HEK293 (cell line): ENCODE results near the gene GRIK2.

Experiments used
- CTCF ChIA-PET: fragments of 350-600 bp; formaldehyde crosslinking; extraction: SDS; loops from one replicate; lab custom pipeline; 2021; ENCODE audit warnings: antibody characterized with exemption; lab: Yijun Ruan, JAX
- POLR2A ChIA-PET: fragments of 300-600 bp; formaldehyde crosslinking; extraction: SDS; loops from one replicate; lab custom pipeline; 2020; ENCODE audit warnings: antibody characterized with exemption, inconsistent platforms; lab: Yijun Ruan, JAX
- H3K27ac ChIP-seq: fragments of 200-500 bp; sonication (Bioruptor generic); 2 replicates; pipeline ENCODE4 v1.5.1; 2014; ENCODE audit warnings: low read depth, low read length, control low read depth, inconsistent platforms; ENCODE audit errors: extremely low read depth
- H3K36me3 ChIP-seq, 2 experiments: fragments of 200-500 bp in 1 of 2; sonication (Bioruptor generic) in 1 of 2; 1 replicate in 1 of 2; 2 replicates in 1 of 2; pipeline ENCODE4 v1.5.1; 2014 to 2017; ENCODE audit warnings: inconsistent platforms in 2 of 2, low read length in 2 of 2; ENCODE audit not compliant: control insufficient read depth in 2 of 2, insufficient read depth in 1 of 2
- H3K4me1 ChIP-seq: fragments of 200-500 bp; sonication (Bioruptor generic); 2 replicates; pipeline ENCODE4 v1.5.1; 2014; ENCODE audit warnings: mild to moderate bottlenecking, low read length, inconsistent platforms; ENCODE audit not compliant: control insufficient read depth, insufficient read depth
- H3K4me3 ChIP-seq: 2 replicates; pipeline ENCODE4 v1.5.1; 2011; ENCODE audit warnings: low read depth, mild to moderate bottlenecking, control low read depth, low read length, moderate library complexity
- H3K9me3 ChIP-seq: fragments of 200-500 bp; sonication (Bioruptor generic); 2 replicates; pipeline ENCODE4 v1.5.1; 2014; ENCODE audit warnings: low read depth, low read length, inconsistent platforms; ENCODE audit not compliant: control insufficient read depth, insufficient read depth
- SCRT1 ChIP-seq: fragments of 450-650 bp; formaldehyde crosslinking; IDR thresholded peaks from 2 replicates; pipeline ENCODE4 v1.5.1; 2016; ENCODE audit warnings: missing biosample characterization, missing genetic modification characterization, borderline replicate concordance
- SCRT2 ChIP-seq: fragments of 450-650 bp; formaldehyde crosslinking; IDR thresholded peaks from 2 replicates; pipeline ENCODE4 v1.5.1; 2016; ENCODE audit warnings: missing biosample characterization, missing genetic modification characterization
- ZBTB17 ChIP-seq: fragments of 450-650 bp; formaldehyde crosslinking; IDR thresholded peaks from 2 replicates; pipeline ENCODE4 v1.5.1; 2016; ENCODE audit warnings: missing biosample characterization, missing genetic modification characterization
- ZFP37 ChIP-seq: fragments of 450-650 bp; formaldehyde crosslinking; IDR thresholded peaks from 2 replicates; pipeline ENCODE4 v1.5.1; 2016; ENCODE audit warnings: missing biosample characterization, missing genetic modification characterization
- ZNF214 ChIP-seq: fragments of 450-650 bp; formaldehyde crosslinking; IDR thresholded peaks from 2 replicates; pipeline ENCODE4 v1.5.1; 2017; ENCODE audit warnings: missing biosample characterization, mild to moderate bottlenecking, missing genetic modification characterization, borderline replicate concordance
- ZNF221 ChIP-seq: fragments of 450-650 bp; formaldehyde crosslinking; IDR thresholded peaks from 2 replicates; pipeline ENCODE4 v1.5.1; 2017; ENCODE audit warnings: missing biosample characterization, missing genetic modification characterization, borderline replicate concordance
- ZNF223 ChIP-seq: fragments of 450-650 bp; formaldehyde crosslinking; IDR thresholded peaks from 2 replicates; pipeline ENCODE4 v1.5.1; 2016; ENCODE audit warnings: missing biosample characterization, missing genetic modification characterization
- ZNF521 ChIP-seq: fragments of 450-650 bp; formaldehyde crosslinking; IDR thresholded peaks from 2 replicates; pipeline ENCODE4 v1.5.1; 2017; ENCODE audit warnings: missing biosample characterization, mild to moderate bottlenecking, missing genetic modification characterization
- ZNF629 ChIP-seq: fragments of 450-650 bp; formaldehyde crosslinking; IDR thresholded peaks from 2 replicates; pipeline ENCODE4 v1.5.1; 2017; ENCODE audit warnings: missing biosample characterization, missing genetic modification characterization
- ZNF654 ChIP-seq: fragments of 450-650 bp; formaldehyde crosslinking; IDR thresholded peaks from 2 replicates; pipeline ENCODE4 v1.5.1; 2016; ENCODE audit warnings: low read depth, missing biosample characterization, missing genetic modification characterization
- ZNF658 ChIP-seq: fragments of 450-650 bp; formaldehyde crosslinking; IDR thresholded peaks from 2 replicates; pipeline ENCODE4; 2016; ENCODE audit warnings: missing biosample characterization, missing genetic modification characterization
- ZNF768 ChIP-seq: fragments of 450-650 bp; formaldehyde crosslinking; IDR thresholded peaks from 2 replicates; pipeline ENCODE4 v1.5.1; 2018; ENCODE audit warnings: missing biosample characterization, mild to moderate bottlenecking, missing genetic modification characterization
- TF ChIP-seq, protein P1 (sequence below): fragments of 450-650 bp; formaldehyde crosslinking; IDR thresholded peaks from 2 replicates; pipeline ENCODE4 v1.5.1; 2016; ENCODE audit warnings: missing biosample characterization, missing genetic modification characterization
- TF ChIP-seq, protein P2 (sequence below): fragments of 450-650 bp; formaldehyde crosslinking; IDR thresholded peaks from 2 replicates; pipeline ENCODE4 v1.5.1; 2017; ENCODE audit warnings: missing biosample characterization, missing genetic modification characterization
- TF ChIP-seq, protein P3 (sequence below): IDR thresholded peaks from 2 replicates; pipeline ENCODE4 v1.6.1; 2011; ENCODE audit warnings: mild to moderate bottlenecking, low read depth, low read length, borderline replicate concordance
- TF ChIP-seq, protein P4 (sequence below): fragments of 450-650 bp; formaldehyde crosslinking; conservative IDR thresholded peaks from 2 replicates; pipeline ENCODE4 v1.5.1; 2016; ENCODE audit warnings: low read depth, missing biosample characterization, missing genetic modification characterization
- TF ChIP-seq, protein P5 (sequence below): fragments of 450-650 bp; formaldehyde crosslinking; IDR thresholded peaks from 2 replicates; pipeline ENCODE4 v1.5.1; 2016; ENCODE audit warnings: missing biosample characterization, missing genetic modification characterization

The GRIK2 gene

DNA sequence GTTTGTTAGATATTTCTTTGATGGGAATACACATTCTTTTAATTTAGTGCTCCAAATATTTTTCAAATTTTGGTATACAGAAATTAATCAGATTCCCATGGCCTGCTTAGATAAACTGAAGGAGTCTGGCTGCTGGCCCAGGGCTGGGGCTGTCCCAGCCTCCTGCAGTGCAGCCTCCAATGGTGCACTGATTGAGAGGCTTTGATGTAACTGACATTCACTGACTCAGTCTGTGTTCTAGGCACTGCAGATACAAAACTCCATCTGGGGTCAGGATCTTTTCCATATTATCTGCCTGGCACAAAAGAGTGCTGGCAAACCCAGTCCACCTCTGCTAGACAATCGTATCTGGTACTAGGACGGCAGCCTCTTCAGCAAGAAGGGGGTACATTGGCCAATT, 64.8 kb downstream of the GRIK2 start (continued):
- TF ChIP-seq, protein P1, sequence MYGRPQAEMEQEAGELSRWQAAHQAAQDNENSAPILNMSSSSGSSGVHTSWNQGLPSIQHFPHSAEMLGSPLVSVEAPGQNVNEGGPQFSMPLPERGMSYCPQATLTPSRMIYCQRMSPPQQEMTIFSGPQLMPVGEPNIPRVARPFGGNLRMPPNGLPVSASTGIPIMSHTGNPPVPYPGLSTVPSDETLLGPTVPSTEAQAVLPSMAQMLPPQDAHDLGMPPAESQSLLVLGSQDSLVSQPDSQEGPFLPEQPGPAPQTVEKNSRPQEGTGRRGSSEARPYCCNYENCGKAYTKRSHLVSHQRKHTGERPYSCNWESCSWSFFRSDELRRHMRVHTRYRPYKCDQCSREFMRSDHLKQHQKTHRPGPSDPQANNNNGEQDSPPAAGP (tag by site-specific recombination) = no peak
- TF ChIP-seq ZNF658 = no peak
- TF ChIP-seq, protein P2, sequence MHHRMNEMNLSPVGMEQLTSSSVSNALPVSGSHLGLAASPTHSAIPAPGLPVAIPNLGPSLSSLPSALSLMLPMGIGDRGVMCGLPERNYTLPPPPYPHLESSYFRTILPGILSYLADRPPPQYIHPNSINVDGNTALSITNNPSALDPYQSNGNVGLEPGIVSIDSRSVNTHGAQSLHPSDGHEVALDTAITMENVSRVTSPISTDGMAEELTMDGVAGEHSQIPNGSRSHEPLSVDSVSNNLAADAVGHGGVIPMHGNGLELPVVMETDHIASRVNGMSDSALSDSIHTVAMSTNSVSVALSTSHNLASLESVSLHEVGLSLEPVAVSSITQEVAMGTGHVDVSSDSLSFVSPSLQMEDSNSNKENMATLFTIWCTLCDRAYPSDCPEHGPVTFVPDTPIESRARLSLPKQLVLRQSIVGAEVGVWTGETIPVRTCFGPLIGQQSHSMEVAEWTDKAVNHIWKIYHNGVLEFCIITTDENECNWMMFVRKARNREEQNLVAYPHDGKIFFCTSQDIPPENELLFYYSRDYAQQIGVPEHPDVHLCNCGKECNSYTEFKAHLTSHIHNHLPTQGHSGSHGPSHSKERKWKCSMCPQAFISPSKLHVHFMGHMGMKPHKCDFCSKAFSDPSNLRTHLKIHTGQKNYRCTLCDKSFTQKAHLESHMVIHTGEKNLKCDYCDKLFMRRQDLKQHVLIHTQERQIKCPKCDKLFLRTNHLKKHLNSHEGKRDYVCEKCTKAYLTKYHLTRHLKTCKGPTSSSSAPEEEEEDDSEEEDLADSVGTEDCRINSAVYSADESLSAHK (tag by site-specific recombination) = no peak
- no peak for TF ChIP-seq ZNF629 (tag by site-specific recombination)
- TF ChIP-seq ZNF214 = no peak
- TF ChIP-seq, all 188 proteins: peak for 0

DNA sequence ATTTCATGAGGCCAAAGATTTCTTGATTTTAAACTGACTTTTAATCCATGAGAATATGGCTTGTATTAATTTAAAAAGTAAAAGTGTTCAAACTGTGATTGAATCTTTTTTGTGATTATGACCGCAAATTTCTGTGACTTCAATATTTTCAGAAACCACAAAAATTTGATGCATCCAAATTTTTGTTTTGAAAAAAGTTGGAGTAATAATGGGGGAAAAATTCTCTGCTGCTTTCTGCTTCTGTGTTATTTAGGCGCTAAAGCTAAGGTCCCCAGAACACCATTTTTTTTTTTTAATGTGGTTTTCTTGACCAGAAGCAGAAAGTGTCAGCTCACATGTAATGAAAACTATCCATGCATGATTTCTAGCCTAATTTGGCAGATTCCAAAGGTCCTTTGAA, 65.3 kb downstream of the GRIK2 start:
- Histone ChIP-seq H3K9me3 (no peaks in the 10 kb centered on the region), H3K4me1 (no peaks in the 10 kb centered on the region), H3K36me3 (no peaks in the 10 kb centered on the region), H3K27ac (no peak overlapping the region), H3K4me3 (no peak overlapping the region)
- ChIA-PET POLR2A (no interaction called here), CTCF (no interaction called here)
- no peak for TF ChIP-seq ZNF521 (tag by site-specific recombination)
- TF ChIP-seq SCRT1 (tag by site-specific recombination) = no peak
- TF ChIP-seq ZNF768 (tag by site-specific recombination) = no peak
- TF ChIP-seq, protein P3, sequence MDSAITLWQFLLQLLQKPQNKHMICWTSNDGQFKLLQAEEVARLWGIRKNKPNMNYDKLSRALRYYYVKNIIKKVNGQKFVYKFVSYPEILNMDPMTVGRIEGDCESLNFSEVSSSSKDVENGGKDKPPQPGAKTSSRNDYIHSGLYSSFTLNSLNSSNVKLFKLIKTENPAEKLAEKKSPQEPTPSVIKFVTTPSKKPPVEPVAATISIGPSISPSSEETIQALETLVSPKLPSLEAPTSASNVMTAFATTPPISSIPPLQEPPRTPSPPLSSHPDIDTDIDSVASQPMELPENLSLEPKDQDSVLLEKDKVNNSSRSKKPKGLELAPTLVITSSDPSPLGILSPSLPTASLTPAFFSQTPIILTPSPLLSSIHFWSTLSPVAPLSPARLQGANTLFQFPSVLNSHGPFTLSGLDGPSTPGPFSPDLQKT = no peak
- no peak for TF ChIP-seq SCRT2 (tag by site-specific recombination)
- TF ChIP-seq, protein P1 (tag by site-specific recombination) = no peak
- TF ChIP-seq, protein P4, sequence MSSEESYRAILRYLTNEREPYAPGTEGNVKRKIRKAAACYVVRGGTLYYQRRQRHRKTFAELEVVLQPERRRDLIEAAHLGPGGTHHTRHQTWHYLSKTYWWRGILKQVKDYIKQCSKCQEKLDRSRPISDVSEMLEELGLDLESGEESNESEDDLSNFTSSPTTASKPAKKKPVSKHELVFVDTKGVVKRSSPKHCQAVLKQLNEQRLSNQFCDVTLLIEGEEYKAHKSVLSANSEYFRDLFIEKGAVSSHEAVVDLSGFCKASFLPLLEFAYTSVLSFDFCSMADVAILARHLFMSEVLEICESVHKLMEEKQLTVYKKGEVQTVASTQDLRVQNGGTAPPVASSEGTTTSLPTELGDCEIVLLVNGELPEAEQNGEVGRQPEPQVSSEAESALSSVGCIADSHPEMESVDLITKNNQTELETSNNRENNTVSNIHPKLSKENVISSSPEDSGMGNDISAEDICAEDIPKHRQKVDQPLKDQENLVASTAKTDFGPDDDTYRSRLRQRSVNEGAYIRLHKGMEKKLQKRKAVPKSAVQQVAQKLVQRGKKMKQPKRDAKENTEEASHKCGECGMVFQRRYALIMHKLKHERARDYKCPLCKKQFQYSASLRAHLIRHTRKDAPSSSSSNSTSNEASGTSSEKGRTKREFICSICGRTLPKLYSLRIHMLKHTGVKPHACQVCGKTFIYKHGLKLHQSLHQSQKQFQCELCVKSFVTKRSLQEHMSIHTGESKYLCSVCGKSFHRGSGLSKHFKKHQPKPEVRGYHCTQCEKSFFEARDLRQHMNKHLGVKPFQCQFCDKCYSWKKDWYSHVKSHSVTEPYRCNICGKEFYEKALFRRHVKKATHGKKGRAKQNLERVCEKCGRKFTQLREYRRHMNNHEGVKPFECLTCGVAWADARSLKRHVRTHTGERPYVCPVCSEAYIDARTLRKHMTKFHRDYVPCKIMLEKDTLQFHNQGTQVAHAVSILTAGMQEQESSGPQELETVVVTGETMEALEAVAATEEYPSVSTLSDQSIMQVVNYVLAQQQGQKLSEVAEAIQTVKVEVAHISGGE = no peak
- TF ChIP-seq ZNF658 = no peak
- TF ChIP-seq, protein P5, sequence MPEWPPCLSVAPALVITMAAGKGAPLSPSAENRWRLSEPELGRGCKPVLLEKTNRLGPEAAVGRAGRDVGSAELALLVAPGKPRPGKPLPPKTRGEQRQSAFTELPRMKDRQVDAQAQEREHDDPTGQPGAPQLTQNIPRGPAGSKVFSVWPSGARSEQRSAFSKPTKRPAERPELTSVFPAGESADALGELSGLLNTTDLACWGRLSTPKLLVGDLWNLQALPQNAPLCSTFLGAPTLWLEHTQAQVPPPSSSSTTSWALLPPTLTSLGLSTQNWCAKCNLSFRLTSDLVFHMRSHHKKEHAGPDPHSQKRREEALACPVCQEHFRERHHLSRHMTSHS = no peak
- TF ChIP-seq ZBTB17 = no peak
- no peak for TF ChIP-seq ZFP37
- TF ChIP-seq ZNF223 (tag by site-specific recombination) = no peak
- TF ChIP-seq ZNF221 = no peak
- TF ChIP-seq ZNF654 (tag by site-specific recombination) = no peak
